GM12878 (cell line): ENCODE measurements around the gene COQ5. TPM values are rescaled to one million over a fixed set of nuclear protein-coding genes. Genes with fewer than 3 reads are reported as not detected.

ENCODE experiments used
- ATAC-seq: fragments of 200-7000 bp; cut with Tn5 transposase; 3 replicates; pipeline ENCODE4 v1.9.1; 2020; ENCODE audit warnings: mild to moderate bottlenecking, moderate library complexity
- BruUV-seq: library from RNA; stranded (reverse); fragments of 400-500 nt; replicated peaks from 2 replicates; lab custom pipeline; 2021; lab: Mats Ljungman, UMichigan
- CTCF ChIA-PET: fragments of 300-600 bp; sonication (Branson Sonifier 250); formaldehyde crosslinking; extraction: SDS; loops from one replicate; lab custom pipeline; 2021; ENCODE audit warnings: inconsistent platforms; lab: Yijun Ruan, JAX
- POLR2A ChIA-PET: fragments of 350-600 bp; formaldehyde crosslinking; extraction: SDS; loops from one replicate; lab custom pipeline; 2021; ENCODE audit warnings: inconsistent platforms; lab: Charles Lee
- RAD21 ChIA-PET: fragments of 300-600 bp; sonication (Branson Sonifier 250); formaldehyde crosslinking; loops from one replicate; lab custom pipeline; 2023; ENCODE audit warnings: antibody characterized with exemption; ENCODE audit not compliant: unreplicated experiment; lab: Charles Lee
- SMC1A ChIA-PET: fragments of 300-600 bp; sonication (Branson Sonifier 250); formaldehyde crosslinking; loops from one replicate; lab custom pipeline; 2023; ENCODE audit not compliant: unreplicated experiment, uncharacterized antibody; lab: Charles Lee
- DNase-seq: peaks from one replicate; pipeline ENCODE4 v3.0.0-alpha.2; 2011; ENCODE audit warnings: low read depth, low spot score
- FAIRE-seq: peaks from 3 replicates; lab custom pipeline; 2011; peaks lifted over from hg19 to GRCh38; lab: Jason Lieb, UNC
- H2AFZ ChIP-seq: 2 replicates; pipeline ENCODE4 v1.6.0; 2011; ENCODE audit warnings: low read depth, low read length, control low read depth; ENCODE audit not compliant: control insufficient read depth
- H3K27ac ChIP-seq: 2 replicates; pipeline ENCODE4 v1.5.1; 2011; ENCODE audit warnings: control low read depth; ENCODE audit not compliant: control insufficient read depth, insufficient read depth
- H3K27me3 ChIP-seq, 2 experiments: replicated peaks in 1 of 2; 2 replicates each; pipeline versions ENCODE4 v1.6.0 to v1.6.1; 2011; ENCODE audit warnings: low read length in 1 of 2; ENCODE audit not compliant: control insufficient read depth in 2 of 2, insufficient read depth in 2 of 2
- H3K36me3 ChIP-seq, 2 experiments: 2 replicates each; pipeline ENCODE4 v1.5.1; 2011; ENCODE audit warnings: low read length in 1 of 2; ENCODE audit not compliant: control insufficient read depth in 2 of 2, insufficient read depth in 2 of 2
- H3K4me1 ChIP-seq: 2 replicates; pipeline ENCODE4 v1.6.1; 2011; ENCODE audit warnings: mild to moderate bottlenecking, low read length, moderate library complexity, mixed read lengths; ENCODE audit not compliant: control insufficient read depth, insufficient read depth
- H3K4me2 ChIP-seq: 2 replicates; pipeline ENCODE4 v1.6.0; 2011; ENCODE audit warnings: control low read depth; ENCODE audit not compliant: control insufficient read depth, insufficient read depth
- H3K4me3 ChIP-seq: fragments of 200-600 bp; sonication (generic); 2 replicates; pipeline ENCODE4 v1.5.1; 2016
- H3K79me2 ChIP-seq: 2 replicates; pipeline ENCODE4 v1.6.0; 2011; ENCODE audit warnings: low read length; ENCODE audit not compliant: control insufficient read depth, insufficient read depth
- H3K9ac ChIP-seq: 2 replicates; pipeline ENCODE4 v1.8.0; 2011; ENCODE audit warnings: low read length, control low read depth, mixed read lengths; ENCODE audit not compliant: control insufficient read depth, insufficient read depth
- H3K9me3 ChIP-seq: replicated peaks from 3 replicates; pipeline ENCODE4 v1.5.1; 2011; ENCODE audit warnings: mild to moderate bottlenecking, low read length; ENCODE audit not compliant: control insufficient read depth, insufficient read depth
- H4K20me1 ChIP-seq: 2 replicates; pipeline ENCODE4 v1.6.0; 2011; ENCODE audit not compliant: control insufficient read depth, insufficient read depth
- CHD1 ChIP-seq: IDR thresholded peaks from 2 replicates; pipeline ENCODE4 v1.6.1; 2012; ENCODE audit warnings: low read depth, low read length, improper control_type of control experiment
- CREB1 ChIP-seq: IDR thresholded peaks from 2 replicates; pipeline ENCODE4 v1.6.1; 2012; ENCODE audit warnings: low read depth, mild to moderate bottlenecking, inconsistent platforms
- FOS ChIP-seq: IDR thresholded peaks from 3 replicates; pipeline ENCODE4 v1.6.1; 2011; ENCODE audit warnings: borderline replicate concordance; ENCODE audit not compliant: insufficient read length; ENCODE audit errors: extremely low read depth
- NRF1 ChIP-seq: conservative IDR thresholded peaks from 2 replicates; pipeline ENCODE4 v1.6.1; 2011; ENCODE audit warnings: mild to moderate bottlenecking, low read depth, low read length, improper control_type of control experiment
- SIX5 ChIP-seq: IDR thresholded peaks from 2 replicates; pipeline ENCODE4 v1.6.1; 2011; ENCODE audit warnings: mild to moderate bottlenecking, low read depth, low read length, moderate library complexity; ENCODE audit not compliant: severe bottlenecking
- SP1 ChIP-seq: IDR thresholded peaks from one replicate; pipeline ENCODE4 v1.6.1; 2011; ENCODE audit warnings: low read depth, low read length
- SUPT20H ChIP-seq: IDR thresholded peaks from 2 replicates; pipeline ENCODE4 v1.6.1; 2011; ENCODE audit warnings: low read depth, mild to moderate bottlenecking, low read length, moderate library complexity, borderline replicate concordance; ENCODE audit not compliant: control insufficient read depth
- WGBS: methylation state at CpG from one replicate; pipeline ENCODE4 v1.1.6; 2016; ENCODE audit warnings: low lambda C conversion rate; ENCODE audit not compliant: insufficient replicate concordance, insufficient coverage; ENCODE audit errors: missing lambda C conversion rate; 5-methylcytosine and 5-hydroxymethylcytosine counted together
- in situ Hi-C: fragments of 300-500 bp; cut with MboI; formaldehyde crosslinking; loops from 9 replicates; pipeline ENCODE4 v1.14.3; 2018; ENCODE audit warnings: mixed read lengths
- intact Hi-C: fragments of 100-400 bp; cut with micrococcal nuclease; formaldehyde crosslinking; loops from one replicate; pipeline ENCODE4 v1.14.2; 2022; ENCODE audit not compliant: unreplicated experiment
- polyA plus RNA-seq, 11 experiments: library from polyadenylated mRNA; depleted of rRNA in 4 of 11; unstranded in 6 of 11; stranded (reverse) in 5 of 11; fragments of >200 nt; fragmentation: Nextera tagmentation in 4 of 11; fragmentation: Illumina TruSeq in 1 of 11; extraction: Ambion mirVana in 4 of 11; extraction: Trizol in 1 of 11; gene quantifications; 1 replicate in 1 of 11; 2 replicates in 10 of 11; pipeline versions ENCODE4 v1.2.1 to v1.2.3, GENCODE V29; 2011 to 2016; ENCODE audit warnings: inconsistent platforms in 2 of 11, missing spikeins in 2 of 11, low read depth in 1 of 11
- total RNA-seq, 4 experiments: library from RNA; depleted of rRNA in 3 of 4; stranded (reverse); fragments of >200 nt in 3 of 4; fragmentation: Illumina TruSeq in 1 of 4; extraction: Trizol in 1 of 4; gene quantifications; 2 replicates each; pipeline versions ENCODE4 v1.2.1 to v1.2.3, GENCODE V29; 2013 to 2021
- TF ChIP-seq, protein P1 (sequence below): fragments of 150-350 bp; IDR thresholded peaks from 2 replicates; pipeline ENCODE4 v1.6.1; 2016; ENCODE audit warnings: low read depth, low read length

The COQ5 gene
- total and polyA plus RNA-seq, 10 of the 15 experiments (the other 5 are each of a cell fraction or from before 2014, with no cell fraction given), result 24.8 to 69.3 (median 37.8) TPM

- Histone ChIP-seq H4K20me1 (peaks cover 10% of the 10 kb centered on the region), H3K27me3 (no peaks in the 10 kb centered on the region), H3K36me3 (peaks cover 22 to 41% of the 10 kb centered on the region in 2 experiments), H3K4me3 (no peak overlapping the region), H3K9ac (no peak overlapping the region), H3K4me2 (no peak overlapping the region; the same call in 1 of the 2 replicates)
- in situ Hi-C loops (no loop called here), intact Hi-C loops (no loop called here)
- no TSS peak for BruUV-seq
- SMC1A ChIA-PET, result interaction anchor here (1.0 to 1.3 kb wide), 5 partner anchors 13 to 113 kb away, joined by 3 to 5 read pairs (median 3); partner anchors contain the start of gene DYNLL1
- DNase-seq (no peak), FAIRE-seq (no peak), ATAC-seq (no peak)
- 48% methylated on average over 5 of the region's 5 CpGs for WGBS
- RAD21 ChIA-PET, result interaction anchor here (0.6 to 1.0 kb wide), 3 partner anchors 25 to 42 kb away, joined by 3 read pairs; no protein-coding TSS in a partner anchor
- POLR2A ChIA-PET, result interaction anchor here (1.5 kb wide), 1 partner anchor 14 kb away, joined by 3 read pairs; no protein-coding TSS in a partner anchor
- TF ChIP-seq FOS (no peak), CREB1 (no peak), SP1 (no peak), CHD1 (no peak), SIX5 (no peak), NRF1 (no peak), SUPT20H (no peak)
- TF ChIP-seq, protein P1, sequence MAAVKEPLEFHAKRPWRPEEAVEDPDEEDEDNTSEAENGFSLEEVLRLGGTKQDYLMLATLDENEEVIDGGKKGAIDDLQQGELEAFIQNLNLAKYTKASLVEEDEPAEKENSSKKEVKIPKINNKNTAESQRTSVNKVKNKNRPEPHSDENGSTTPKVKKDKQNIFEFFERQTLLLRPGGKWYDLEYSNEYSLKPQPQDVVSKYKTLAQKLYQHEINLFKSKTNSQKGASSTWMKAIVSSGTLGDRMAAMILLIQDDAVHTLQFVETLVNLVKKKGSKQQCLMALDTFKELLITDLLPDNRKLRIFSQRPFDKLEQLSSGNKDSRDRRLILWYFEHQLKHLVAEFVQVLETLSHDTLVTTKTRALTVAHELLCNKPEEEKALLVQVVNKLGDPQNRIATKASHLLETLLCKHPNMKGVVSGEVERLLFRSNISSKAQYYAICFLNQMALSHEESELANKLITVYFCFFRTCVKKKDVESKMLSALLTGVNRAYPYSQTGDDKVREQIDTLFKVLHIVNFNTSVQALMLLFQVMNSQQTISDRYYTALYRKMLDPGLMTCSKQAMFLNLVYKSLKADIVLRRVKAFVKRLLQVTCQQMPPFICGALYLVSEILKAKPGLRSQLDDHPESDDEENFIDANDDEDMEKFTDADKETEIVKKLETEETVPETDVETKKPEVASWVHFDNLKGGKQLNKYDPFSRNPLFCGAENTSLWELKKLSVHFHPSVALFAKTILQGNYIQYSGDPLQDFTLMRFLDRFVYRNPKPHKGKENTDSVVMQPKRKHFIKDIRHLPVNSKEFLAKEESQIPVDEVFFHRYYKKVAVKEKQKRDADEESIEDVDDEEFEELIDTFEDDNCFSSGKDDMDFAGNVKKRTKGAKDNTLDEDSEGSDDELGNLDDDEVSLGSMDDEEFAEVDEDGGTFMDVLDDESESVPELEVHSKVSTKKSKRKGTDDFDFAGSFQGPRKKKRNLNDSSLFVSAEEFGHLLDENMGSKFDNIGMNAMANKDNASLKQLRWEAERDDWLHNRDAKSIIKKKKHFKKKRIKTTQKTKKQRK, result no peak
- TF ChIP-seq, all 136 proteins: peak for 0
- no peak overlapping the region for H3K27ac ChIP-seq
- CTCF ChIA-PET, result interaction anchor here (0.6 to 5.9 kb wide), 15 partner anchors 8 to 184 kb away, joined by 3 to 39 read pairs (median 9); partner anchors contain the start of genes COX6A1, DYNLL1 and POP5
- H3K4me1 ChIP-seq, result peaks cover 12% of the 10 kb centered on the region
- no peaks in the 10 kb centered on the region for H3K9me3 ChIP-seq
- H2AFZ ChIP-seq, result no peak overlapping the region
- H3K79me2 ChIP-seq, result peaks cover 49% of the 10 kb centered on the region
Measured at GRCh38 chr12:120465756-120466155, 63.2 kb downstream of the COQ5 start.
